GM18502 (cell line): ENCODE data around the gene TEX264.
A peak's percentile ranks its signal among the peaks of the same experiment; 100 is the strongest.

ENCODE experiments used
- ATAC-seq: cut with Tn5 transposase; IDR thresholded peaks from one replicate; pipeline ENCODE4 v1.9.1; 2021; ENCODE audit warnings: mild to moderate bottlenecking; ENCODE audit not compliant: unreplicated experiment, poor library complexity

Gene TEX264

DNA sequence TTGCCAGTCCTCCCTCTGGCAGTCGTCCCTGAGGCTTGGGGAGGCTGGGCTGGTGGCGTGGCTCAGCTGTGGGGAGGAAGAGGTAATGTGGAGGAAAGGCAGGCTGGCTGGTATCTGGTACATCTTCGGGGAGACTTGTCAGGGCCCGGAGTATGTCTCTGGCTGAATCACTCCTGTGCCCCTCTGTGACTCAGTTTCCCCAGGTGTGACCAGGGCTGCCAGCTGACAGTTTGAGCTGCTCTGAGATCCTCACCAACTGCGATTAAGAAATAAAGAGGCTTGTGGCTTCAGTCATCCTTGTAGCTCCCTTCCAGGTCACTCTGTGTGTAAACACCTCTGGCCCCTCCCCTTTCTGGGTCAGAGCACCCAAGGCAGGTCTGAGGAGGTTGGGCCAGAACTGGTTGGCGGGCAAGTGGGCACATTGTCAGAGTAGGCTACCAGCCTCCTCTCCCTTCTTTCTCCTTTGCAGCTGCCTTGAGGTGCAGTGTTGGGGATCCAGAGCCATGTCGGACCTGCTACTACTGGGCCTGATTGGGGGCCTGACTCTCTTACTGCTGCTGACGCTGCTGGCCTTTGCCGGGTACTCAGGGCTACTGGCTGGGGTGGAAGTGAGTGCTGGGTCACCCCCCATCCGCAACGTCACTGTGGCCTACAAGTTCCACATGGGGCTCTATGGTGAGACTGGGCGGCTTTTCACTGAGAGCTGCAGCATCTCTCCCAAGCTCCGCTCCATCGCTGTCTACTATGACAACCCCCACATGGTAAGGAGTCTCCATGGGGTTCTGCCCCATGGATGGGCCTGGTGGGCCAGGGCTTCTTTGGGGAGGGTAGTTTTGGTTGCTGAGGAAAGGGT is 3.0 kb downstream of the TEX264 start:
- no peak for ATAC-seq

DNA sequence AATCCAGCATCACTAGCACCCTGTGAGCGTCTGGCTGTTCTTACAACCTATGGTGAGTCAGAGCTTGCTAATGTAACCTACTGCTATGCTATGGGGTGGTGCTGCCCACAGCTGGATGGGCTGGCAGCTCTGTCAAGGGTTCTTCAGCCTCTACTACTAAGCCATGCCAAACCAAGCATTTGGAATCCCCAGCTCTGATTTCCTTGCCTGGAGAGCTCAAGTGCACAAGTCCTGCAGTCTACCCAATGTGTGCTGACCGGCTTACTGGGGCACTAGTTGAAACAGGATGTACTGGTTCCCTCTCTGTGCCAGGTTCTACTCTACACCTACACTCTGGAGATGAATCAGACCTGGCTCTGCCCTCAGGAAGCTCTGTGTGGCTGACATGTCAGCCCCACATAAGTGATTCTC is 4.2 kb downstream of the TEX264 start:
- ATAC-seq, result no peak

DNA sequence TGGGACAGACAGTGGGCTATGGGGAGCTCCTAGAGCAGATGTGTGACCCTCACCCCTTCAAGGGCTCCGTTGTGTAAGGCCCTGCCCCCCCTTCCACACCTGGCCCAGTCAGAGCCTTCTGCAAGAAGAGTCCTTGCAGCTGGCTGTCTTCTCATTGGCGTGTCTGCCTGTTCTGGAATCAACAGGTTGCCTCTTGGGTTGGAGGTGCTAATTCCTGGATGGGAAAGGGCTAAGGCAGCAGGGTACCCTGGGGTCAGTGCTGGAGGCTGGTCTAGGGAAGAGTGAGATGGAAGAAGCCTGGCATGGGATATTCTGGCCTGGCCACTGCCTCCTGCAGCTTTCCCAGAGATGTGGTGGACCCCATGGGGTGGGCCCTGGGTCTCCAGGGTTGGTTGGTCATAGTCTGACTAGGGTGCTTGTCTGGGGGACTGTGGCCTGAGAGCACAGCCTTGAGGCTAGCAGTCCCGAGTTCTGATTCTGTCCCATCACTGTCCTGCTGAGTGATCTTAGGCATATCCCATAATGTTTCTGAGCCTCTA is 5.1 kb downstream of the TEX264 start:
- ATAC-seq, result no peak

DNA sequence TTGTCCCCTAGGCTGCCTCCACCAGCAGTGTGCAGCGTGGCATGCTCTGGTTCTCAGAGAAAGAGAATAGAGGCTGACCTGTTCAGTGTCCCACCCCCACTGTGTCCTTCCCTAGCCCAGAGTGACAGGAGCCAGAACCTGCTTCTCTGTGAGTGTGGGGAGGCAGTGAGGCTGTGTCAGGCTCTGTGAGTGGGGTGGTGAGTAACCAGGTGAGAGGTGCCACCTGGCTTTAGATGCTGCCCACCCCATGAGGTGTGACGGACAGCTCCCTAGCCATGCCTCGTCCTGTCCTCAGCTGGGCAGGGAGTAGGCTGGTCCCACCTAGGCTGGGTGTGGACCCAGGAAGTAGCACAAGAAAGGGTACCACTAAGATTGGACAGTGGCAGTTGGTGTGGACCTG is 6.3 kb downstream of the TEX264 start:
- ATAC-seq, result no peak

DNA sequence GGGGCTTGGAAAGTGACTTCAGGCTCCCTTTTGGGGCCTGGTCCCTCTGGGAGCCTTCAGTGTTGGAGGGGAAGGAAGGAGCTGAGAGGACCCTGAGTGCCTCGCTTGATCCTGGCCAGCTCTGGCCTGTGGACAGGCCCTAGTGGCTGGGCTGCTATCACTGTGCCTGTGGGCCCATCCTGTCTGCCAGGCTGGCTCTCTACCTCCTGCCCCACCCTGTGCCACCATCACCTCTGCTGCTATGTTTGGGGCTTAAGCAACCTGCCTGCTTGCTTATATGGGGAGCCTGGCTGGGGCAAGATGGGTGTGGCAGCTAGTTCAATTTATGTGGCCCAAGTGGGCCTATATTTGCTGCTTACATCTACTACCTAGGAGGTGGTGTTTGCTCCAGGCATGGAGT is 7.1 kb downstream of the TEX264 start:
- no peak for ATAC-seq

DNA sequence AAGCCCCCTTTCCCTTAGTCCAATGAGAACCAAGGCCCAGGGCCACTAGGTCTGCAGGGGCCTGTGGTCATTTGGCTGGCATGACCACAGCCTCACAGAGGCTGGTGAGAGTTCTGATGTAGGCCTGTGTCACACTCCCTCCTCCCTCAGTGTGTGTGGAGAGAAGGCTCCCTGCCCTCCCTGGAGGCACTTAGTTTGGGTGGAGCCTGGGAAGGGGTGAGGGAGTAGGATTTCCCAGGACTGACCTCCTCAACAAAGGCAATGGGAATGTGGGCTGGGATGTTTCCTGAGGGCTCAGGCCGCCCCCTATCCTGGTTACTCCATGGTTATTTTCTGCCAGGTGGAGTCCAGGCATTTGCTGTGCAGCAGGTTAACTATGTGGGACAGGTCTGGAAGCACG is 7.6 kb downstream of the TEX264 start:
- no peak for ATAC-seq

DNA sequence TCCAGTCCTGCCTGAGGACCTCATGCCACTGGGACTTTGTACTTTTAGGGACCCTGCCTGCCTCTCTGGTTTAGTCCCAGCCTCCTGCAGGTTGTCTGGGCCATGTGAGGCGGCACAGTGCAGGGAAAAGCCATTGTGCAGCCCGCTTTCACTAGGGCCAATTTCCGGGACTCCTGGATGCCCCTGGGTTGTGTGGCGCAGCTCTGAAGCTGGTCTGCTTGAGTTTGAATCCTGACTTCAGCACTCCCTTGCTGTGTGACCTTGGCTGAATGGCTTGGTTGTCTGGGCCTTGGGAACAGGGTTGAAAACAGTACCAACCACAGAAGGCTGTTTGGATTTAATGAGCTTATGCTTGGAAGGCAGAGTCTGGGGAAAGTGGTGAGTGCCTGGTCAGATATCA is 8.3 kb downstream of the TEX264 start:
- no peak for ATAC-seq

DNA sequence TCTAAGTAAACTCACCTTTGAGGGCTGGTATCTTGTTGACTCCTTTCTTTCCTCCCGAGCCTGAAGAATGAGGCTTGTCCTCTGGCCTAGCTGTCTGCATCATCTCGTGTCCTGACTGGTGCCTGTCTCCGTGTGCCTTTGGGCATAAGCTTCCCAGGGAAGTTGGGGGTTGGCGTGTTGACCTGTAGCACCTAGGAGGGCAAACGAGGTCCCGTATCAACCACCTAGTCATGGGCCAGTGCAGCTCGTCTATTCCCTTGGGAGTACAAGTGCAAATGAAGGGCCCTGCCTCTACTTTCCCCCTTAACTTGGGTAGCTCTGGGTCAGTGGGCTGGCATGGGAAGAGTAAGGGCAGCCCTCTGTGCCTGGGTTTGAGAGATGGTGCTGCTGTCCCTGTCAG is 8.7 kb downstream of the TEX264 start:
- no peak for ATAC-seq

DNA sequence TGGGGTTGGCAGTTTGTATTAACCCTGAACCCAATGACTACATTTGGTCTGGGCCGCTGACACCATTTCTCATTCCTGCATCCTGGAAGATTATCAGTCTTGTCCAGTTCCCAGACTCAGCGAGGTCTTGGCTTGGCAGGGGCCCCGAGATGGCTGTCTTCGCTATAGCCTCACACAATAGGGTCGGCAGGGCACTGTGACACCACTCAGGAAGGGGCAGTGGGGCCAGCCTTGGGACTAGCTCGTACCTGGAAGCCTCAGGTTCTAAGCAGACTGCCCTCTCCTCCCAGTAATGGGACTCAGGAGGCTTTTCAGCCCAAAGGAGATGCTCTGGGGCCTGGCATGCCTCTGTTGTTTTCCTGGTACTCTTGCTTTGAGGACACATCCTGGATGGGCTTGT is 9.1 kb downstream of the TEX264 start:
- no peak for ATAC-seq

DNA sequence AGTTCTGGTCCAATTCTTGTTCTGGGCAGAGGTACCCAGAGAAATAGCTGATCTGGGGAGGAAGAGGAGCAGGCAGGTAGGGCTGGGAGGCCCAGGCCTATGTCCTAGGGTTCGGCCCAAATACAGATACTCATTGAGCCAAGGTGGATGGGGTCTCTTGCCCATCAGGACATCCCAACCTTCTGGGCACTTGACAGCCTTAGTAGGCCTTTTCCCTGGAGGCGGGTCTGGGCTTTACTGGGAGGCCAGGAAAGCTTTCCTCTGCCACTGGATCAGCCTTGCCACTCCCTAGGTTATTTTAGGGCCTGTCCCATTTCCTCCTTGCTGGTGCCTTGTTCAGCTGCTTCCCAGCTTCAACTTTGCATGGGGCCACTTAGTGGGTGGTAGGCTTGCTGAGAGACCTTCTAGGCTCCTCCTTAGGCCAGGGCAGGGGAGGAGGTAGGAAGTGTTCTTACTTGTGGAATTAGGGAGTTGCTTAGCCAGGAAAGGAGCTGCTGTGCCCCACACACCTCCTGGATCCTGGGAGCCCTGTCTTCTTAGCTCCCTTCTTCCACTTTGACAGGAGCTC is 9.7 kb downstream of the TEX264 start:
- no peak for ATAC-seq

DNA sequence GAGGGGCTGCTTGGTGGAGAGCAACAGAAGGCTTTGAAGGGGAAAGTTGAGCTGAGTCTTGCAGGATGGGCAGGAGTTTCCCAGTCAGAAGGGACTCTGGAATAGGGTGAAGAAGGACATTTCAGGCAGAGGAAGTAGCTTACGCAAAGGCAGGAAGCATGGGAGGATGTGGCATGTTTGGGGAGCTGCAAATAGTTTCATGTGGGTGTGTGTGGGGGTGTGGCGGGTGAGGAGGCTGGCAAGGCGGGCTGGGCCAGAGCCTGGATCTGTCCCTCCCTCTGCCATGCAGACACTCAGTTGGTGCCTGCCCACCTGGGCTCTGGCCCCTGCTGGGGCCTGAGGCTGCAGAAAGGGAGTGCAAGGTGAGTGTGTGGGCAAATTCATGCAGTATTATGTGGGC is 10.4 kb downstream of the TEX264 start:
- ATAC-seq, result no peak

DNA sequence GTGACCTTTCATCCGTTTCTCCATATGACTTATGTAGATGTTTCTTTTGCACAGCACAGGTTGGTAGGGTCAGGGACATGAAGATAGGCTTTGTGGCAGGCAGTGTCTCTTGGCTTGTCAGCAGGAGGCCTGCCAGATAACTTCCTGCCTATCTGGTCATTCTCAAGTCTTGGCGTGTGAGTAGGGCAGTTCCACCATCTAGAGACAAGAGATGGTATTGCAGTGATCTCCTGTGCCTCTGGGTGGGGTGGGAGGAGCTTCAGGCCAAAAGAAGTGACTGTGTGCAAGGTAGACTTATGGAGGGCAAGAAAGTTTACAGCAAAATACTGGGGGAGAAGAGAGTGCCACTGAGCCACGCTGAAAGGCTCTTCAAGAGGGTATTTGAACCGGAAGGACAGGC is 11.0 kb downstream of the TEX264 start:
- peak; percentile 81 for ATAC-seq

DNA sequence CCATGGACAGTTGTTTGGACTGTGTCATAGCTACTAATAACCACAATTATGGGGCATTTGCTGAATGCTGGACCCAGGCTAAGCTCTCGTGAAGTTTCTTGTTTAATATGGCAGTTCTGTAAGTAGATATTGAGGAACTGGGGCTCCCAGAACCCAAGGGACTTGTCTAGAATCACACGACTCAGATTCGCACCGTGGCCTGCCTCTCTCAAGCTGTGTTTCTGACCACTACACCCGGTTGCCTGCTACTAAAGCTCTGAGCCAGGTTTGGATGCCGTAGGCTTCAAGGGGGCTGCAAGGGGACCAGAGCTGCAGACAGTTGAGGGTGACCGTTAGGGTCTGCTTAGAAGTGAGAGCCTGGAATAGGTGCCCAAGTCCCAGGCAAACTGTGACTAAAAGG is 11.5 kb downstream of the TEX264 start:
- no peak for ATAC-seq

DNA sequence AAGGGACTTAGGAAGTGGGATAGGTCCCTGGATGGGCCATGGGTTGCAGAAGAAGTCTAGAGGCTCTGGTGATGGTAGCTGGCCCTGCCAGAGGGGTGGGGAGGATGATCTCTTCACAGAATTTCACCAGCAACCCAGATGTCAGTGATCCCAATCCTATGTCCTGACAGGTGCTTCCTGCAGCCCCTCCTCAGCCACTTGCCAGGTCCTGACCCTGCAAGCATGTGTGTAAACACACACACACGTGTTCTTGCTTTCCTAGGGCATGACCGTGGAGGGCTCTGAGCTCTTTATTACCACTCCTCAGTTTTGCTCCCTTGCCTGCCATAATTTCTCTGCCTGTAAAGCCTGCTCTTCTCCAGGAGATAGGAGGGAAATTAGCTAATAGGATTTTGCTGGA is 12.5 kb downstream of the TEX264 start:
- no peak for ATAC-seq

DNA sequence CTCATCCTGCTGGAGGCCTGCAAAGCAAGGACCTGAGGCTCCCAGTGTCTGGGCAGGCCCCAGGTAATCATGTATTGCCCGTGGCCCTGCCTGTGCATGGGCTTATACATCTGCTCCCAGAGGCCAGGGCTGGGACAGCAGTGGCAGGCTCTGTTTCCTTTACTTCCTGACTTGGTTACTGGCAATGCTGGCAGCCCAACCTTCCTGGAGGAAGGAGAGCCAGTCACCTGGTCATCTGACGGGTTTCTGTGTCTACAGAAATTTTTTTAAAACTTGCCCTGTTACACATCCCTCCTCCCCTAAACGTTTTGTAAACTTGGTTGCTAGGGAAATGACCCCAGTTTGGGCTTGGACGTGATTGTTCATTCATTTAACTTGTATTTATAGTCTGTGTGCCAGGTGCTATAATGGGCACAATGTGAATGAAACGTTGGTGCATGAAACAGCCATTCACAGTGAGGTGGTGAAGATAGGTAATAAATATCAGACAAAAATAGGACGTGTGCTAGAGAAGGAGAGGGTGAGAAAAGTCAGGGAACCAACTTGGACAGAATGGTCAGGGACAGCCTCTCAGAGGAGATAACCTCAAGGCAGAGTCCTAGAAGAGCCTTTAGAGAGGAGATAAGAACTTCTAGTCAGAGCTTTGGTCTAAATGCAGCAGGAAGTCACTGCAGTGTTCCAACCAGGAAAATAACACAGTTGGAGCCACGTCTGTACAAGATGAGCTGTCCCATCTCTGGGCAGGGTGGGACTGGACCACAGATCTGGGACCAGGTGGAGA is 14.1 kb downstream of the TEX264 start:
- no peak for ATAC-seq

DNA sequence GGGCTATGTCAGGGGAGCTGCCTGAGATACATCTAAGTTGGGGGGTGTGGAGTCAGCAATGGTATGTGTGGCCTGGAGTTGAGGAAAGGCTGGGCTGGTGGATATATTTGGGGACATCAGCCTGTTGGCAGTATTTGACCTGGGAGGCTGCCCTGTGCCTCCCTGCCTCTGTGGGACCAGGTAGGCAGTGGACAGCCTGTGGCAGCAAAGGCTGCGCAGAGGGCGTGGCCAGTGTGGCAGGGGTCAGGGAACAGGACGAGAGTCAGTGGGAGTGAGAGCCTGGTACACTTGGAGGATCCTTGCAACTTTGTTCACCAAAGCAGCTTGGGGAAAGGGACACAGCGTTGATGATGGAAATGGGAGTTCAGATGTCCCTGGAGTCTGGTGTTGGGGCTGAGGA is 15.0 kb downstream of the TEX264 start:
- no peak for ATAC-seq

DNA sequence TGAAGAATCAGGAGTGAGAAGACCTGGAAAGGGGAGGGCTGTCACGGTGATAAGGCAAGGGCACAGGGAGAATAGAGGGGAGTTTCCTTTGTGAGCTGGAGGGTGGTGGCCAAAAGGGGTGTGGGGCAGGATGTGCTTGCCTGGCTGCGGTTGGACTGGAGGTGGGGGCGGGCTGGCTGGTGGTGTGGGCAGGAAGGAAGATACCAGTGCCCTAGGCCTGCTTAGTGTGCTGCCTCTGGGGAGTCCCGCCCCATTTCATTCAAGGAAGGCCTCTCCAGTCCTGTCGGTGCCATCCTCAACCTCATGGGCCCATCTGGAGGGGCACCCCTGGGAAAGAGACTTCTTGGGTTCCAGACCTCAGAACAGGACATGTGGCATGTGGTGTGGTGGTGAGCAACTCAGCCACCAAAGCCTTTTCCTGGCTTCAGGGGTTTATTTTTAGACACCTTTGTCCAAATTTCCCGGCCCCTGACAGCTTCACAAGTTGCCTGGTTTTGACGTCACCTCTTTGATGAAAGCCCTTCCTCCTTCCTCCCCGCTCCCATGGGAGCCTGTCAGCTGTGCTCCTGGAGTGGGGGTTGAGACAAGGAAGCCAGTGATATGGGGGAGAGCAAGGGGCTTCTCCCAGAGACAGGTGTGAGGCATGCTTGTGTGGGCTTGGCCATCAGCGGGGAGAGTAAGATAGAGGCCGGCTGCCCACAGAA is 15.6 kb downstream of the TEX264 start:
- ATAC-seq, result peak; percentile 57

DNA sequence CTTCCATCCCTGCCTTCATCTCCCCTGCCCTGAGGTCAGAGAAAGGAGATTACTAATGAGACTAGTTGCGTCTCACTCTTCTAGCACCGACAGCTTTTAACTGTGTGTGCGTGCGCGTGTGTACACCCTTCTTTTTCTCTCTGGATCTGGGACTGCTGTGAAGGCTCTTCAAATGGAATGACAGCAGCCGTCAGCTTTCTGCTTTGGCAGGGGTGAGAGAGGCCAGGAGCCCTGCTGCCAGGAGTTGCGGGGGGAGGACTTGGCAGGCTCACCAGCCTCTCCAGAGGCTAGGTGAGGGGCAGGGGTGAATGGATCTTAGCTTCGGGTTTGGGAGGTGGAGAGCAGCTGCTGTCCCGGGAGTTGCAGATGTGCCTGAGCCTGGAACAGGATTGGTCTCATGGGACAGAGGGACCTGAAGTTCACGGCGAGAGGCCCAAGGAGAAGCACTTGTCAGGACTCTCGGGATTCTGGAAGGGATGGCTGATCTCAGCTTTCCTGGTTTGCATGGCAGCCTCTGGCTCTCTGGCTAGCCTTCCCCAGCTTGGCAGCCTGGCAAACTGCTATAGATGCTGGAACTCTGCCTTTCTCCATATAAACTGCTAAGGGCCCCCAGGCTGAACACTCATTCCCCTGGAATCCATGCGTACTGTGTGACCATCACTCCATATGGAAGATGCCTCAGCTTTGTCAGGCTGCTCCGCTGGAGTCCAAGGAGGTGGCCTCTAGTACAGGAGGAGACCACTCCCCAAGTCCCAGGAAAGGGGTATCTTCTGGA is 16.6 kb downstream of the TEX264 start:
- no peak for ATAC-seq

DNA sequence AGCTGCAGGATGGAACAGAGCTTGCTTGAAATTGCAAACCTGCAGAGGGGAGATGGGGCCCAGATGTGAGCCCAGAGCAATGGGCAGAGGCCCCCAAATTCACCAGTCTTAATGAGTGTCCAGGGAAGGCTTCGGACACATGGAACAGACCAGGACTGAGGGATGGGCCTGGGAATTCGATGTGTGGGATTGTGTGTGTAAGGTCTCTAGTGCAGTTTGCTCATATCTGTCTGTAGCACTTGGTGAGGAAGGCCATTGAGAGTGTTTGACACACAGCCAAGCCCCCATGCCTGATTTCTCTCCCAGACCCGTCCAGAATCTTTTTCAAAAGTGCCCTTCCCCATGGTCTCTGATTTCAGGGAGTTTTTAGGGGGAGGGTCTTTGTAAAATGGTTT is 17.2 kb downstream of the TEX264 start:
- no peak for ATAC-seq

DNA sequence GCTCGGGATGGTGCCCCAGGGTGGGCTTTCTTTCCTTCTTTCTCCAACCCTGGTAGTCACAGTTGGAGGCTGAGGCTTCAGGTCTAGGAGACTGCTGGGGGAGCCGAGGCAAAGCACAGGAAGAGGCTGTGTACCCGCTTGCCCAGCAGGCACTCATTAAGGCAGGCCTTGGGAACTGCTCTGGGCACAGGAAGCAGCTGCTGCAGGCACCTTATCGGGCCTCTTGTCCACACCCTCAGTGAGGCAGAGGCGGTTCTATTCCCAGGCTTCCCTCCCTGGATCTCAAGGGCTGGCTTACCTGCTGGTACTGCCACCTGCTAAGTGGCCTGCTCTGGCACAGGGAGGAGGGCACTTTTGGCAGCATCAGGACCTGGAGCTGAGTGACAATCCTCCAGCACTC is 20.0 kb downstream of the TEX264 start:
- no peak for ATAC-seq
